Small intestine (tissue), 7 donors: ENCODE data around the gene LRMDA. TPM values are rescaled to one million over a fixed set of nuclear protein-coding genes. Genes with fewer than 3 reads are reported as not detected.

Source experiments
- DNase-seq, 2 donors: peaks; one replicate each; pipeline versions ENCODE4 v3.0.0 to v3.0.0-alpha.2; 2013
- FAIRE-seq: peaks from 2 replicates; lab custom pipeline; 2012; peaks lifted over from hg19 to GRCh38; lab: Jason Lieb, UNC
- H3K27ac ChIP-seq, 3 donors: one replicate each; pipeline ENCODE4 v1.5.1; 2013; ENCODE audit warnings: low read length in 2 of 3, mild to moderate bottlenecking in 2 of 3, control low read depth in 1 of 3, inconsistent platforms in 1 of 3, low read depth in 1 of 3, moderate library complexity in 1 of 3
- H3K27me3 ChIP-seq, 3 donors: one replicate each; pipeline ENCODE4 v1.6.1; 2013; ENCODE audit warnings: low read length in 3 of 3, inconsistent platforms in 1 of 3; ENCODE audit not compliant: control insufficient read depth in 3 of 3, insufficient read depth in 3 of 3
- H3K36me3 ChIP-seq, 3 donors: one replicate each; pipeline ENCODE4 v1.6.1; 2013; ENCODE audit warnings: low read length in 3 of 3, inconsistent platforms in 1 of 3, low read depth in 1 of 3, mild to moderate bottlenecking in 1 of 3, moderate library complexity in 1 of 3; ENCODE audit not compliant: control insufficient read depth in 3 of 3, insufficient read depth in 2 of 3
- H3K4me1 ChIP-seq, 3 donors: one replicate each; pipeline ENCODE4 v1.6.1; 2013; ENCODE audit warnings: low read length in 2 of 3, inconsistent platforms in 1 of 3, low read depth in 1 of 3, mild to moderate bottlenecking in 1 of 3, moderate library complexity in 1 of 3; ENCODE audit not compliant: control insufficient read depth in 3 of 3, insufficient read depth in 2 of 3
- H3K4me3 ChIP-seq, 3 donors: one replicate each; pipeline ENCODE4 v1.5.1; 2013; ENCODE audit warnings: low read length in 3 of 3, control low read depth in 1 of 3, inconsistent platforms in 1 of 3, low read depth in 1 of 3, mild to moderate bottlenecking in 1 of 3, moderate library complexity in 1 of 3
- H3K9me3 ChIP-seq, 2 donors: one replicate each; pipeline ENCODE4 v1.6.1; 2013; ENCODE audit warnings: low read depth in 1 of 2, low read length in 1 of 2; ENCODE audit not compliant: control insufficient read depth in 2 of 2, insufficient read depth in 1 of 2
- WGBS, 3 donors: extraction: QIAGEN DNeasy Blood & Tissue Kit; methylation state at CpG; one replicate each; pipeline ENCODE4 v1.1.7; 2013; 5-methylcytosine and 5-hydroxymethylcytosine counted together
- polyA plus RNA-seq, 4 donors: library from polyadenylated mRNA; stranded (reverse) in 3 of 4; unstranded in 1 of 4; fragments of 200-250 nt in 3 of 4; fragments of 120-200 nt in 1 of 4; gene quantifications; one replicate each; pipeline versions ENCODE4 v1.2.1 to v1.2.3, GENCODE V29; 2013
- donor health status: healthy with polysubstance abuse.
- donor health status: control.
- donor health status: control.
- donor health status: Bipolar disorder and iron deficiency.
- donor health status: healthy.

Gene LRMDA
- polyA plus RNA-seq, 4 donors, result 5.6 to 16.2 (median 6.0) TPM; not detected in 1

GRCh38 chr10:76543655-76544054, 1112.2 kb downstream of the LRMDA start:
- H3K4me3 ChIP-seq, result no peak overlapping the region
- H3K27me3 ChIP-seq, result no peaks in the 10 kb centered on the region
- no peaks in the 10 kb centered on the region for H3K9me3 ChIP-seq
- H3K36me3 ChIP-seq, result no peaks in the 10 kb centered on the region
- 80 to 95% (median 84%) methylated on average over 4 of the region's 4 CpGs for WGBS, 3 donors
- no peak overlapping the region for H3K27ac ChIP-seq
- H3K4me1 ChIP-seq, result no peaks in the 10 kb centered on the region
- FAIRE-seq (no peak), DNase-seq (no peak)

GRCh38 chr10:76544789-76545188, 1113.4 kb downstream of the LRMDA start:
- WGBS, 3 donors, result 65 to 66% (median 66%) methylated on average over 1 of the region's 1 CpG
- no peak for FAIRE-seq

GRCh38 chr10:76546411-76546810, 1115.0 kb downstream of the LRMDA start:
- Histone ChIP-seq H3K9me3 (no peaks in the 10 kb centered on the region), H3K36me3 (no peaks in the 10 kb centered on the region), H3K4me1 (no peaks in the 10 kb centered on the region), H3K27ac (no peak overlapping the region), H3K4me3 (no peak overlapping the region), H3K27me3 (no peaks in the 10 kb centered on the region)
- 85 to 91% (median 88%) methylated on average over 2 of the region's 2 CpGs for WGBS, 3 donors
- FAIRE-seq, result no peak
- no peak for DNase-seq

More at GRCh38 chr10:76544789-76545188, 1113.4 kb downstream of the LRMDA start:
- no peaks in the 10 kb centered on the region for H3K27me3 ChIP-seq
- no peak overlapping the region for H3K27ac ChIP-seq
- no peak for DNase-seq
- no peaks in the 10 kb centered on the region for H3K9me3 ChIP-seq
- no peak overlapping the region for H3K4me3 ChIP-seq
- H3K4me1 ChIP-seq, result no peaks in the 10 kb centered on the region
- no peaks in the 10 kb centered on the region for H3K36me3 ChIP-seq

GRCh38 chr10:76547352-76547972, 1116.0 kb downstream of the LRMDA start:
- Histone ChIP-seq H3K9me3 (no peaks in the 10 kb centered on the region), H3K4me3 (peak overlapping the region in 1 of 3 donors; percentile 4), H3K36me3 (no peaks in the 10 kb centered on the region), H3K27ac (no peak overlapping the region), H3K27me3 (no peaks in the 10 kb centered on the region), H3K4me1 (no peaks in the 10 kb centered on the region)
- DNase-seq (peak; percentile 79 to 82), FAIRE-seq (no peak)
- whole genome bisulfite sequencing, 3 donors, result 29 to 37% (median 32%) methylated on average over 11 of the region's 11 CpGs

- Histone ChIP-seq H3K27me3 (no peaks in the 10 kb centered on the region), H3K27ac (no peak overlapping the region), H3K4me3 (no peak overlapping the region), H3K9me3 (no peaks in the 10 kb centered on the region), H3K36me3 (no peaks in the 10 kb centered on the region), H3K4me1 (no peaks in the 10 kb centered on the region)
- 88 to 93% (median 89%) methylated on average over 1 of the region's 1 CpG for WGBS, 3 donors
- FAIRE-seq, result no peak
- no peak for DNase-seq
These were observed 1117.3 kb downstream of the LRMDA start for GRCh38 chr10:76548716-76549115.

GRCh38 chr10:76549171-76549570, 1117.7 kb downstream of the LRMDA start:
- Histone ChIP-seq H3K4me3 (no peak overlapping the region), H3K27me3 (no peaks in the 10 kb centered on the region), H3K9me3 (no peaks in the 10 kb centered on the region), H3K4me1 (no peaks in the 10 kb centered on the region), H3K36me3 (no peaks in the 10 kb centered on the region), H3K27ac (no peak overlapping the region)
- DNase-seq (no peak), FAIRE-seq (no peak)
- WGBS, 3 donors, result 78 to 90% (median 81%) methylated on average over 3 of the region's 3 CpGs

- DNase-seq (peak in 1 of 2 donors; percentile 29), FAIRE-seq (no peak)
- Histone ChIP-seq H3K27me3 (no peaks in the 10 kb centered on the region), H3K4me1 (no peaks in the 10 kb centered on the region), H3K9me3 (no peaks in the 10 kb centered on the region), H3K4me3 (no peak overlapping the region), H3K27ac (no peak overlapping the region), H3K36me3 (no peaks in the 10 kb centered on the region)
- WGBS, 3 donors, result 30 to 36% (median 32%) methylated on average over 1 of the region's 1 CpG
These were observed 1119.4 kb downstream of the LRMDA start for GRCh38 chr10:76550806-76551205.

GRCh38 chr10:76552091-76552873, 1120.9 kb downstream of the LRMDA start:
- no peak overlapping the region for H3K4me3 ChIP-seq
- DNase-seq, result no peak
- FAIRE-seq, result no peak
- no peak overlapping the region for H3K27ac ChIP-seq
- H3K9me3 ChIP-seq, result no peaks in the 10 kb centered on the region
- no peaks in the 10 kb centered on the region for H3K36me3 ChIP-seq
- no peaks in the 10 kb centered on the region for H3K4me1 ChIP-seq
- WGBS, 3 donors, result 84 to 90% (median 89%) methylated on average over 1 of the region's 1 CpG
- no peaks in the 10 kb centered on the region for H3K27me3 ChIP-seq
